ENCODE results near the gene TRAF1.
A peak's percentile ranks its signal among the peaks of the same experiment; 100 is the strongest.

Gene TRAF1

GRCh38 chr9:120916991-120917880 lies 9.4 kb downstream of the TRAF1 start:
- no peak overlapping the region for H3K4me3 ChIP-seq (ENCODE audit: low read length)
- no peak for TF ChIP-seq CTCF (conservative IDR thresholded peaks at IDR 0.05; ENCODE audit: low read length)
- no peak for DNase-seq (ENCODE audit: low read depth)

- peak; percentile 83 for DNase-seq (ENCODE audit: low read depth)
- no peak; the same call in 1 of the 2 replicates for TF ChIP-seq CTCF (conservative IDR thresholded peaks at IDR 0.05; ENCODE audit: low read length)
- H3K4me3 ChIP-seq (ENCODE audit: low read length) = no peak overlapping the region
Observed at GRCh38 chr9:120916588-120916987, 10.0 kb downstream of the TRAF1 start.

DNA sequence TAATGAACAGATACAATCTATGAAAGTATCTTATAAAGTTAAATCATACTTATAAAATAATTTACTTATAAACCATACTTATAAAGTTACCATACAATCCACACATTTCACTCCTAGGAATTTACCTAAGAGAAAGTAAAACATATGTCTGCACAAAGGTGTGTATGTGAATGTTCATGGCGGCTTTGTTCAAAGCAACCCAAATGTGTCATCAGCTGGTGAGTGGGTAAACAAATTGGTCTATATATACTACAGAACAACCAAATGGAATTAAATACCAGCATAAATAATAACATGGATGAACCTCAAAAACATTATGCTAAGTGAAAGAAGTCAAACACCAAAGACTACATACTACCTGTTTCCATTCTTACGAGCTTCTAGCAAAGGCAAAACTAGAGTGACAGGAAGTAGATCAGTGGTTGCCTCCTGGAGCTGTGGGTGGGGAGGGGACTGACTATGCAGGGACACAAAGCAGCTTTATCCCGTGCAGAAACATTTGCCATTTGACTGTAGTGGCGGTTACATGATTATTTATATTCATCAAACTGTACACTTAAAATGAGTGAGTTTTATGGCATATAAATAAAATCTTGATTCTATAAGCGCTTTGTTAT lies 10.6 kb downstream of the TRAF1 start:
- TF ChIP-seq CTCF (conservative IDR thresholded peaks at IDR 0.05; ENCODE audit: low read length) = no peak
- H3K4me3 ChIP-seq (ENCODE audit: low read length) = no peak overlapping the region
- DNase-seq (ENCODE audit: low read depth) = no peak

- TF ChIP-seq CTCF (conservative IDR thresholded peaks at IDR 0.05; ENCODE audit: low read length) = no peak
- no peak overlapping the region for H3K4me3 ChIP-seq (ENCODE audit: low read length)
- no peak for DNase-seq (ENCODE audit: low read depth)
Observed at GRCh38 chr9:120914953-120915352, 11.6 kb downstream of the TRAF1 start.

DNA sequence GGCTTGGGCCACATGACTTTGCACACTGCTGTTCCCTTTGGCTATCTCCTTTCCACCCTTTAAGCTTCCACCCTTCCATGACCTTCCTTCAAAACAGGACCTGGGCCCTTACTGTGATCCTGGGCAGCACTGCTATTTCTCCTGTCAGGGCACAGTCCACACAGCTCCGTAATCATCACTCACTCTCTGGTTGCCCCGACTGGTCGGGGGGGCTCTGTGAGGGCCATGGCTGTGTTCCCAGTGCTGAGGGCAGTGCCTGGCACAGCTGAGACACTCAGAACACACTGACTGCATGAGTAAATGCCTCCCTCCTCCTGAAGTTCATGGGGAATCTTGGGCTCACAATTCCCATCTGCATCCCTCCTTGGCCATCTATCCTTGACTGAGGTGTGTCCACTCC lies 12.2 kb downstream of the TRAF1 start:
- no peak for DNase-seq (ENCODE audit: low read depth)
- no peak overlapping the region for H3K4me3 ChIP-seq (ENCODE audit: low read length)
- TF ChIP-seq CTCF (conservative IDR thresholded peaks at IDR 0.05; ENCODE audit: low read length) = no peak

- no peak for TF ChIP-seq CTCF (conservative IDR thresholded peaks at IDR 0.05; ENCODE audit: low read length)
- no peak for DNase-seq (ENCODE audit: low read depth)
- H3K4me3 ChIP-seq (ENCODE audit: low read length) = no peak overlapping the region
Observed at GRCh38 chr9:120913647-120914264, 12.8 kb downstream of the TRAF1 start.
